IPS-18a (cell line): Measurements from ENCODE around the gene CDH12.

Experiments
- H3K27ac ChIP-seq: one replicate; pipeline ENCODE4 v1.5.1; 2013; ENCODE audit warnings: low read length
- H3K27me3 ChIP-seq: one replicate; pipeline ENCODE4 v1.6.1; 2013; ENCODE audit warnings: mild to moderate bottlenecking, low read length; ENCODE audit not compliant: control insufficient read depth, insufficient read depth
- H3K36me3 ChIP-seq: one replicate; pipeline ENCODE4 v1.6.1; 2013; ENCODE audit warnings: low read depth, low read length; ENCODE audit not compliant: control insufficient read depth
- H3K4me1 ChIP-seq: one replicate; pipeline ENCODE4 v1.6.1; 2013; ENCODE audit warnings: low read depth, low read length; ENCODE audit not compliant: control insufficient read depth
- H3K4me3 ChIP-seq: one replicate; pipeline ENCODE4 v1.5.1; 2013; ENCODE audit warnings: low read length
- H3K9ac ChIP-seq: one replicate; pipeline ENCODE4 v1.6.1; 2013; ENCODE audit warnings: mild to moderate bottlenecking, low read length, moderate library complexity
- H3K9me3 ChIP-seq: one replicate; pipeline ENCODE4 v1.6.1; 2013; ENCODE audit warnings: low read depth, low read length; ENCODE audit not compliant: control insufficient read depth

Gene CDH12

GRCh38 chr5:21856987-21857386 lies 996.2 kb downstream of the CDH12 start:
- Histone ChIP-seq H3K4me1 (no peaks in the 10 kb centered on the region), H3K9me3 (no peaks in the 10 kb centered on the region), H3K27ac (no peak overlapping the region), H3K4me3 (no peak overlapping the region), H3K9ac (no peak overlapping the region), H3K27me3 (no peaks in the 10 kb centered on the region), H3K36me3 (no peaks in the 10 kb centered on the region)

GRCh38 chr5:21847300-21847699 lies 1005.8 kb downstream of the CDH12 start:
- no peak overlapping the region for H3K27ac ChIP-seq
- no peaks in the 10 kb centered on the region for H3K4me1 ChIP-seq
- H3K4me3 ChIP-seq: no peak overlapping the region
- no peaks in the 10 kb centered on the region for H3K36me3 ChIP-seq
- no peaks in the 10 kb centered on the region for H3K9me3 ChIP-seq
- no peak overlapping the region for H3K9ac ChIP-seq
- no peaks in the 10 kb centered on the region for H3K27me3 ChIP-seq

- no peaks in the 10 kb centered on the region for H3K9me3 ChIP-seq
- no peak overlapping the region for H3K4me3 ChIP-seq
- no peak overlapping the region for H3K27ac ChIP-seq
- no peaks in the 10 kb centered on the region for H3K27me3 ChIP-seq
- no peak overlapping the region for H3K9ac ChIP-seq
- H3K36me3 ChIP-seq: no peaks in the 10 kb centered on the region
- no peaks in the 10 kb centered on the region for H3K4me1 ChIP-seq
These were observed 1008.2 kb downstream of the CDH12 start for GRCh38 chr5:21844960-21845359.

- Histone ChIP-seq H3K4me3 (no peak overlapping the region), H3K9ac (no peak overlapping the region), H3K36me3 (no peaks in the 10 kb centered on the region), H3K9me3 (no peaks in the 10 kb centered on the region), H3K4me1 (no peaks in the 10 kb centered on the region), H3K27ac (no peak overlapping the region), H3K27me3 (no peaks in the 10 kb centered on the region)
These were observed 1018.3 kb downstream of the CDH12 start for GRCh38 chr5:21834863-21835262.

GRCh38 chr5:21831145-21831787 lies 1021.9 kb downstream of the CDH12 start:
- no peaks in the 10 kb centered on the region for H3K36me3 ChIP-seq
- no peak overlapping the region for H3K9ac ChIP-seq
- no peaks in the 10 kb centered on the region for H3K9me3 ChIP-seq
- H3K27ac ChIP-seq: no peak overlapping the region
- H3K4me3 ChIP-seq: no peak overlapping the region
- H3K4me1 ChIP-seq: no peaks in the 10 kb centered on the region
- no peaks in the 10 kb centered on the region for H3K27me3 ChIP-seq

- Histone ChIP-seq H3K4me3 (no peak overlapping the region), H3K4me1 (no peaks in the 10 kb centered on the region), H3K36me3 (no peaks in the 10 kb centered on the region), H3K9ac (no peak overlapping the region), H3K27ac (no peak overlapping the region), H3K27me3 (no peaks in the 10 kb centered on the region), H3K9me3 (no peaks in the 10 kb centered on the region)
These were observed 1026.3 kb downstream of the CDH12 start for GRCh38 chr5:21826884-21827283.

GRCh38 chr5:21823588-21823987 lies 1029.6 kb downstream of the CDH12 start:
- H3K9me3 ChIP-seq: no peaks in the 10 kb centered on the region
- H3K4me1 ChIP-seq: no peaks in the 10 kb centered on the region
- H3K9ac ChIP-seq: no peak overlapping the region
- H3K4me3 ChIP-seq: no peak overlapping the region
- H3K27ac ChIP-seq: no peak overlapping the region
- no peaks in the 10 kb centered on the region for H3K27me3 ChIP-seq
- H3K36me3 ChIP-seq: no peaks in the 10 kb centered on the region

- no peaks in the 10 kb centered on the region for H3K9me3 ChIP-seq
- H3K9ac ChIP-seq: no peak overlapping the region
- H3K36me3 ChIP-seq: no peaks in the 10 kb centered on the region
- no peak overlapping the region for H3K27ac ChIP-seq
- no peaks in the 10 kb centered on the region for H3K4me1 ChIP-seq
- no peaks in the 10 kb centered on the region for H3K27me3 ChIP-seq
- no peak overlapping the region for H3K4me3 ChIP-seq
These were observed 1030.0 kb downstream of the CDH12 start for GRCh38 chr5:21823076-21823574.

GRCh38 chr5:21820527-21820926 lies 1032.6 kb downstream of the CDH12 start:
- Histone ChIP-seq H3K4me3 (no peak overlapping the region), H3K4me1 (peaks cover 3% of the 10 kb centered on the region), H3K36me3 (no peaks in the 10 kb centered on the region), H3K9me3 (no peaks in the 10 kb centered on the region), H3K9ac (no peak overlapping the region), H3K27ac (no peak overlapping the region), H3K27me3 (no peaks in the 10 kb centered on the region)

GRCh38 chr5:21818370-21818720 lies 1034.8 kb downstream of the CDH12 start:
- Histone ChIP-seq H3K27me3 (no peaks in the 10 kb centered on the region), H3K4me1 (peaks cover 3% of the 10 kb centered on the region), H3K9ac (no peak overlapping the region), H3K36me3 (no peaks in the 10 kb centered on the region), H3K9me3 (no peaks in the 10 kb centered on the region), H3K27ac (no peak overlapping the region), H3K4me3 (no peak overlapping the region)

- Histone ChIP-seq H3K4me1 (peaks cover 3% of the 10 kb centered on the region), H3K4me3 (no peak overlapping the region), H3K9ac (no peak overlapping the region), H3K27ac (no peak overlapping the region), H3K27me3 (no peaks in the 10 kb centered on the region), H3K9me3 (no peaks in the 10 kb centered on the region), H3K36me3 (no peaks in the 10 kb centered on the region)
These were observed 1035.3 kb downstream of the CDH12 start for GRCh38 chr5:21817668-21818369.

GRCh38 chr5:21810737-21811316 lies 1042.3 kb downstream of the CDH12 start:
- no peak overlapping the region for H3K4me3 ChIP-seq
- no peaks in the 10 kb centered on the region for H3K36me3 ChIP-seq
- no peaks in the 10 kb centered on the region for H3K27me3 ChIP-seq
- H3K27ac ChIP-seq: no peak overlapping the region
- H3K9ac ChIP-seq: no peak overlapping the region
- H3K4me1 ChIP-seq: no peaks in the 10 kb centered on the region
- no peaks in the 10 kb centered on the region for H3K9me3 ChIP-seq
